SU-DHL-6 (cell line): Measurements from ENCODE around the gene GSK3B.
A peak's percentile ranks its signal among the peaks of the same experiment; 100 is the strongest.

Experiments
- H2AFZ ChIP-seq: fragments of 200-600 bp; sonication (generic); 2 replicates; pipeline ENCODE4 v1.6.1; 2014; ENCODE audit warnings: low read depth, mild to moderate bottlenecking, moderate library complexity, mixed read lengths, antibody characterized with exemption, low read length; ENCODE audit not compliant: severe bottlenecking
- H3F3A ChIP-seq: fragments of 200-600 bp; shearing (Covaris generic); 2 replicates; pipeline ENCODE4 v1.6.0; 2016; ENCODE audit warnings: antibody characterized with exemption, mild to moderate bottlenecking; ENCODE audit not compliant: insufficient read depth
- H3K27ac ChIP-seq: fragments of 200-600 bp; sonication (generic); 2 replicates; pipeline ENCODE4 v1.5.1; 2016; ENCODE audit warnings: low read depth, mild to moderate bottlenecking, low read length, moderate library complexity, mixed read lengths
- H3K27me3 ChIP-seq: fragments of 200-600 bp; sonication (generic), shearing (Covaris generic); 2 replicates; pipeline ENCODE4 v1.6.0; 2014; ENCODE audit warnings: mild to moderate bottlenecking, low read length
- H3K36me3 ChIP-seq: fragments of 200-600 bp; sonication (generic); 2 replicates; pipeline ENCODE4 v1.6.1; 2014; ENCODE audit warnings: mild to moderate bottlenecking, low read length, mixed read lengths
- H3K4me2 ChIP-seq: fragments of 300-600, 200-600 bp; shearing (Covaris generic), sonication (generic); 2 replicates; pipeline ENCODE4 v1.6.0; 2014; ENCODE audit warnings: low read length, low read depth, mild to moderate bottlenecking; ENCODE audit not compliant: poor library complexity, severe bottlenecking
- H3K4me3 ChIP-seq: fragments of 200-600 bp; sonication (generic); 2 replicates; pipeline ENCODE4 v1.5.1; 2014; ENCODE audit warnings: antibody characterized with exemption, low read length, mild to moderate bottlenecking, mixed read lengths; ENCODE audit not compliant: insufficient read depth, poor library complexity, severe bottlenecking
- H3K79me2 ChIP-seq: fragments of 200-600 bp; sonication (generic); 2 replicates; pipeline ENCODE4 v1.6.1; 2014; ENCODE audit warnings: mild to moderate bottlenecking, low read length, moderate library complexity; ENCODE audit not compliant: insufficient read depth
- H3K9ac ChIP-seq: fragments of 200-600 bp; sonication (generic); 2 replicates; pipeline ENCODE4 v1.7.0; 2014; ENCODE audit warnings: mild to moderate bottlenecking, low read length
- H3K9me2 ChIP-seq: fragments of 200-600 bp; sonication (generic); replicated peaks from 2 replicates; pipeline ENCODE4 v1.6.1; 2014; ENCODE audit warnings: low read length; ENCODE audit not compliant: insufficient read depth
- H3K9me3 ChIP-seq: fragments of 200-600 bp; sonication (generic); 2 replicates; pipeline ENCODE4 v1.6.1; 2014; ENCODE audit warnings: low read length, mixed read lengths; ENCODE audit not compliant: insufficient read depth
- H4K20me1 ChIP-seq: fragments of 200-600 bp; sonication (generic); 2 replicates; pipeline ENCODE4 v1.6.1; 2014; ENCODE audit warnings: low read depth, mild to moderate bottlenecking, antibody characterized with exemption, low read length, moderate library complexity, mixed read lengths
- EZH2phosphoT487 ChIP-seq: fragments of 200-600 bp; sonication (generic), shearing (Covaris generic); conservative IDR thresholded peaks from 2 replicates; pipeline ENCODE4 v1.6.1; 2018; ENCODE audit warnings: mild to moderate bottlenecking, antibody characterized with exemption, low read length, moderate library complexity, mixed read lengths
- TF ChIP-seq, protein P1 (sequence below): fragments of 200-600 bp; sonication (generic); IDR thresholded peaks from one replicate; pipeline ENCODE4 v1.5.1; 2017; ENCODE audit warnings: antibody characterized with exemption, mild to moderate bottlenecking, low read length, moderate library complexity; ENCODE audit not compliant: insufficient read depth, poor library complexity, severe bottlenecking

Gene GSK3B

DNA sequence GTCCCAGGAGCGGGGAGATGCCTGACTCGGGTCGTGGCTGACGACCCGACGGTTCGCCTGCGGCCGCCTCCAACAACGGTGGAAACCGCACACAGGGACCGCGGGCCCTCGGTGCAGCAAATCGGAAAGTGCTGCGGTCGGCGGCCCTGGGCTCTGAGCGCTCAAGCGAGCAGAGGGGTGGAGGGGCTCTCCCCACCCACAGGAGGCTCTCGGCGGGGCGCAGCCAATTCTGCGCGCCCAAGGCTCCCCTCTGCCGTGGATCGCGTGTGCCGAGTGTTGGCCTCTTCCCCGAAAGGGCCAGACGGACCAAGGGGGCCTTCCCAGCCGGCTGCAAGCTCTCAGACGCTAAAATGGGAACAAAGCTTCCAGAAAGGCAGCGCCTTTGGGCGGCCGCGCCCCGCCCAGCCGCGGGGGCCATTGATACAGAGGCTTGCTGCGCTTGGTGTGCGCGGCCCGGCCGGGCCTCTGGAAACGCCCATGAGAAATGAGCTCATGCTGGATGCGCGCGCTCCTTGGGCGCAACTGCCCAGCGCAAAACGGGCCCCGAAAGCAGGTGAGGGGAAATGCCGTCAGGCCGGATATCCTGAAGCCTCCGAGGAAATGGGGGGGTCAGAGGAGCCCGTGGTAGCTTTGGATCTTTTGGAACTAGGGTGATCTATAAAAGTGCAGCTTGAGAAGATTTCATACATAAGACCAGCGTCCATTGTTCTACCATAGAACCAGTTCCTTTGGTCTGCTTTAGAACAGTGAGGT lies 1.2 kb upstream of the GSK3B start:
- TF ChIP-seq, protein P1, sequence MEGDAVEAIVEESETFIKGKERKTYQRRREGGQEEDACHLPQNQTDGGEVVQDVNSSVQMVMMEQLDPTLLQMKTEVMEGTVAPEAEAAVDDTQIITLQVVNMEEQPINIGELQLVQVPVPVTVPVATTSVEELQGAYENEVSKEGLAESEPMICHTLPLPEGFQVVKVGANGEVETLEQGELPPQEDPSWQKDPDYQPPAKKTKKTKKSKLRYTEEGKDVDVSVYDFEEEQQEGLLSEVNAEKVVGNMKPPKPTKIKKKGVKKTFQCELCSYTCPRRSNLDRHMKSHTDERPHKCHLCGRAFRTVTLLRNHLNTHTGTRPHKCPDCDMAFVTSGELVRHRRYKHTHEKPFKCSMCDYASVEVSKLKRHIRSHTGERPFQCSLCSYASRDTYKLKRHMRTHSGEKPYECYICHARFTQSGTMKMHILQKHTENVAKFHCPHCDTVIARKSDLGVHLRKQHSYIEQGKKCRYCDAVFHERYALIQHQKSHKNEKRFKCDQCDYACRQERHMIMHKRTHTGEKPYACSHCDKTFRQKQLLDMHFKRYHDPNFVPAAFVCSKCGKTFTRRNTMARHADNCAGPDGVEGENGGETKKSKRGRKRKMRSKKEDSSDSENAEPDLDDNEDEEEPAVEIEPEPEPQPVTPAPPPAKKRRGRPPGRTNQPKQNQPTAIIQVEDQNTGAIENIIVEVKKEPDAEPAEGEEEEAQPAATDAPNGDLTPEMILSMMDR = no peak
- TF ChIP-seq EZH2phosphoT487 = no peak
- Histone ChIP-seq H3K36me3 (0 out of 2 replicates have a peak, but pooled peaks cover 2% of the 10 kb centered on the region), H2AFZ (peak overlapping the region; percentile 67)

GRCh38 chr3:120094776-120095225 lies 554 bp upstream of the GSK3B start:
- peaks cover 31% of the 10 kb centered on the region for H4K20me1 ChIP-seq
- peaks cover 6% of the 10 kb centered on the region; the same call in 1 of the 2 replicates for H3K36me3 ChIP-seq
- no peak overlapping the region for H2AFZ ChIP-seq
- H3K9ac ChIP-seq = peak overlapping the region; percentile 74
- TF ChIP-seq EZH2phosphoT487 = no peak
- TF ChIP-seq, protein P1 = no peak
- no peaks in the 10 kb centered on the region for H3K27me3 ChIP-seq
- H3F3A ChIP-seq = peaks cover 18% of the 10 kb centered on the region
- no peaks in the 10 kb centered on the region for H3K9me3 ChIP-seq
- H3K79me2 ChIP-seq = peaks cover 57% of the 10 kb centered on the region
- H3K4me2 ChIP-seq = peak overlapping the region; percentile 98
- peak overlapping the region; percentile 95 for H3K27ac ChIP-seq
- peak overlapping the region; percentile 92 for H3K4me3 ChIP-seq
- no peaks in the 10 kb centered on the region for H3K9me2 ChIP-seq

More for the DNA sequence above, 1.2 kb upstream of the GSK3B start:
- Histone ChIP-seq H3F3A (peaks cover 18% of the 10 kb centered on the region), H3K27ac (peak overlapping the region; percentile 95), H3K9me3 (no peaks in the 10 kb centered on the region), H3K9ac (peak overlapping the region; percentile 74), H3K9me2 (no peaks in the 10 kb centered on the region), H3K4me2 (peak overlapping the region; percentile 98), H3K27me3 (no peaks in the 10 kb centered on the region), H3K79me2 (peaks cover 51% of the 10 kb centered on the region), H3K4me3 (peak overlapping the region; percentile 92), H4K20me1 (peaks cover 26% of the 10 kb centered on the region)

- peak overlapping the region; percentile 74 for H3K9ac ChIP-seq
- H3K79me2 ChIP-seq = peaks cover 72% of the 10 kb centered on the region
- peak overlapping the region; percentile 90 for H3K4me2 ChIP-seq
- H3F3A ChIP-seq = peaks cover 18% of the 10 kb centered on the region
- no peaks in the 10 kb centered on the region for H3K9me3 ChIP-seq
- peak overlapping the region; percentile 65 for H2AFZ ChIP-seq
- TF ChIP-seq, protein P1 = no peak
- no peak for TF ChIP-seq EZH2phosphoT487
- peak overlapping the region; percentile 95 for H3K27ac ChIP-seq
- H3K36me3 ChIP-seq = peaks cover 6% of the 10 kb centered on the region; the same call in 1 of the 2 replicates
- H4K20me1 ChIP-seq = peaks cover 35% of the 10 kb centered on the region
- H3K4me3 ChIP-seq = peak overlapping the region; percentile 98
- no peaks in the 10 kb centered on the region for H3K9me2 ChIP-seq
- H3K27me3 ChIP-seq = no peaks in the 10 kb centered on the region
These were observed 932 bp downstream of the GSK3B start for GRCh38 chr3:120093119-120093910.
